ENCODE results near the gene KMT2C.
"Not testable (repeated sequence)": the region's sequence is repeated elsewhere in the genome, so short reads cannot be mapped to it uniquely, and the experiment has no call there.

KMT2C gene

GRCh38 chr7:152435384-152436110 lies at the start of gene KMT2C:
Gene KMT2C (minus strand): TSS chr7:152436003. CDS start chr7:152435786, 217 bp downstream.
- DNase-seq, result peak in 39 of 42 donors; percentile 26 to 80 (median 62)
- intact Hi-C loops (cut with DNase I), result loop anchor here (1.0 kb wide), 1 partner anchor 28 kb away; no protein-coding TSS in a partner anchor

GRCh38 chr7:152481082-152481481 lies 45.3 kb upstream of the KMT2C start:
- intact Hi-C loops (cut with DNase I), result no loop called here
- DNase-seq, result no peak

- intact Hi-C loops (cut with DNase I), result no loop called here
- no peak for DNase-seq
These were observed 44.9 kb upstream of the KMT2C start for GRCh38 chr7:152480664-152481063.

GRCh38 chr7:152479595-152479994 lies 43.8 kb upstream of the KMT2C start:
- DNase-seq, result no peak
- intact Hi-C loops (cut with DNase I), result no loop called here

- DNase-seq, result no peak
- intact Hi-C loops (cut with DNase I), result no loop called here
These were observed 42.3 kb upstream of the KMT2C start for GRCh38 chr7:152478140-152478539.

GRCh38 chr7:152477079-152477478 lies 41.3 kb upstream of the KMT2C start:
- intact Hi-C loops (cut with DNase I), result no loop called here

GRCh38 chr7:152476551-152476950 lies 40.7 kb upstream of the KMT2C start:
- DNase-seq, result no peak
- intact Hi-C loops (cut with DNase I), result no loop called here

More at GRCh38 chr7:152477079-152477478, 41.3 kb upstream of the KMT2C start:
- no peak for DNase-seq

- DNase-seq; intact Hi-C loops (cut with DNase I): not testable (repeated sequence)
These were observed 35.3 kb upstream of the KMT2C start for GRCh38 chr7:152471023-152471620.

GRCh38 chr7:152470251-152471022 lies 34.6 kb upstream of the KMT2C start:
- intact Hi-C loops (cut with DNase I); DNase-seq: not testable (repeated sequence)

- not testable (repeated sequence) for DNase-seq
- intact Hi-C loops (cut with DNase I), result loop anchor here (10.0 kb wide), 1 partner anchor 205 kb away; the partner anchor contains the start of gene XRCC2
These were observed 33.8 kb upstream of the KMT2C start for GRCh38 chr7:152469576-152469975.

- no peak for DNase-seq
- intact Hi-C loops (cut with DNase I), result loop anchor here (10.0 kb wide), 1 partner anchor 208 kb away; the partner anchor contains the start of gene XRCC2
These were observed 31.4 kb upstream of the KMT2C start for GRCh38 chr7:152467225-152467624.

GRCh38 chr7:152465119-152465387 lies 29.2 kb upstream of the KMT2C start:
- intact Hi-C loops (cut with DNase I), result loop anchor here (10.0 kb wide), 1 partner anchor 210 kb away; the partner anchor contains the start of gene XRCC2
- no peak for DNase-seq

- DNase-seq, result peak; percentile 33 to 86 (median 72)
- intact Hi-C loops (cut with DNase I), result loop anchor here (10.0 kb wide), 1 partner anchor 210 kb away; the partner anchor contains the start of gene XRCC2
These were observed 28.7 kb upstream of the KMT2C start for GRCh38 chr7:152464312-152465118.

GRCh38 chr7:152463709-152464311 lies 28.0 kb upstream of the KMT2C start:
- DNase-seq, result peak; percentile 99 to 100 (median 100)
- intact Hi-C loops (cut with DNase I), result loop anchor here (1.0 to 10.0 kb wide), 2 partner anchors 28 to 211 kb away; partner anchors contain the start of genes KMT2C and XRCC2

GRCh38 chr7:152462995-152463708 lies 27.3 kb upstream of the KMT2C start:
- DNase-seq, result peak in 31 of 42 donors; percentile 4 to 82 (median 62)
- intact Hi-C loops (cut with DNase I), result loop anchor here (1.0 to 10.0 kb wide), 2 partner anchors 27 to 212 kb away; partner anchors contain the start of genes KMT2C and XRCC2

- intact Hi-C loops (cut with DNase I), result loop anchor here (10.0 kb wide), 1 partner anchor 215 kb away; the partner anchor contains the start of gene XRCC2
- peak in 12 of 42 donors; percentile 2 to 44 (median 12) for DNase-seq
These were observed 24.0 kb upstream of the KMT2C start for GRCh38 chr7:152459724-152460251.

GRCh38 chr7:152451356-152451755 lies 15.6 kb upstream of the KMT2C start:
- DNase-seq, result no peak
- intact Hi-C loops (cut with DNase I), result no loop called here

All from head of caudate nucleus (tissue), 42 donors.